Activated T-cell treated with anti-CD3 and anti-CD28 coated beads, Interleukin-2, amount 50 U/mL, for 1 hour (primary cell): Measurements from ENCODE around the gene SELENOF.
A peak's percentile ranks its signal among the peaks of the same experiment; 100 is the strongest.
"Not testable (repeated sequence)": the region's sequence is repeated elsewhere in the genome, so short reads cannot be mapped to it uniquely, and the experiment has no call there.

ENCODE experiments used
- DNase-seq: peaks from one replicate; pipeline ENCODE4 v3.0.0-alpha.2; 2020

The SELENOF gene

DNA sequence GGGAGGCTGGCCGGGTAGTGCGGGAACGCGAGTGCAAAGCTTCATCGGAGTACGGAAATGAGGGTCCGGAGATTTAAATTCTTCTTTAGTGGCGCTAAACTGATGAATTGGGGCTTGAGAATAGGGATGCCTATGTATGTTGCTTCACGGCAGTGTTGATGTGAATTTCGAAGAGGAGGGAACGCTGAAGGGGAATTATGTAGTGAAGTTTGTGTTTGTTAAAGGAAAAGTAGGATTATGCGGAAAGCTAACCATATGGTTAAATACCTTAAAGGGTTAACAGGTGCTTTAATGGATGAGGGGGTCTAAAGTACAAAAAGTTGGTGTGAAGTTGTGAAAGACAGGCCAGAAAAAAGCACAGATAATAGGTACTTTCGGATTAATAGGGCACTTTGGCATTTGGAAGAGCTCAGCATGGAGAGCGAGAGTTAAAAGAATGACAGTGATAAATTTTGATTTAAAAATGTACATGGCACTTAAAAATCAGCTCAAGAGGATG is 1.9 kb upstream of the SELENOF start:
- DNase-seq, result no peak

- peak; percentile 54 for DNase-seq
Observed at GRCh38 chr1:86914998-86915736, 1.2 kb upstream of the SELENOF start.

- DNase-seq, result no peak
Observed at GRCh38 chr1:86914601-86914997, 673 bp upstream of the SELENOF start, which contains the start of gene HS2ST1. Gene HS2ST1 (plus strand): TSS chr1:86914635.

DNA sequence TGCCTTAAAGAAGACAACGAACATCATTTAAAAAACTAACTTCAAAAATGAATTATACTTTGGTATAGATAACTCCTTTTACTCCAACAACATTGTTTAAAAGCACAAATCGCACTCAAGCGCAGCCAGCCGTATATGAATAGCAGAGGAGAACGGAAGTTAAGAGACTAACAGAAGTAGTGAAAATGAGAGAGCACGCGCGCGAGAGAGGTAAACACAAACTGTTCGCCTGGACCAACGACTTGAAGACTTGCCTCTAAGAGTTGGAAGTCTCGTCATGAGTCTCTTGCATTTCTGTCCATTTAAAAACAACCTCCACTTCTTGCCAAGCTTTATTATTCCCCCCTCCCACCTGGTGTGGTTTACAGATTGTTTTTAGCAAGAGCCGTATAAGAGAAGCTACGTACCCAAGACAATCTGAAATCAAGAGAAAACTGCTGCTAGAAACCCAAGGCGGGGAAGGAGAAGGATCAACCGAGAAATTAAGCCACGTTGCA is 479 bp downstream of the SELENOF start:
- DNase-seq, result peak; percentile 24

DNA sequence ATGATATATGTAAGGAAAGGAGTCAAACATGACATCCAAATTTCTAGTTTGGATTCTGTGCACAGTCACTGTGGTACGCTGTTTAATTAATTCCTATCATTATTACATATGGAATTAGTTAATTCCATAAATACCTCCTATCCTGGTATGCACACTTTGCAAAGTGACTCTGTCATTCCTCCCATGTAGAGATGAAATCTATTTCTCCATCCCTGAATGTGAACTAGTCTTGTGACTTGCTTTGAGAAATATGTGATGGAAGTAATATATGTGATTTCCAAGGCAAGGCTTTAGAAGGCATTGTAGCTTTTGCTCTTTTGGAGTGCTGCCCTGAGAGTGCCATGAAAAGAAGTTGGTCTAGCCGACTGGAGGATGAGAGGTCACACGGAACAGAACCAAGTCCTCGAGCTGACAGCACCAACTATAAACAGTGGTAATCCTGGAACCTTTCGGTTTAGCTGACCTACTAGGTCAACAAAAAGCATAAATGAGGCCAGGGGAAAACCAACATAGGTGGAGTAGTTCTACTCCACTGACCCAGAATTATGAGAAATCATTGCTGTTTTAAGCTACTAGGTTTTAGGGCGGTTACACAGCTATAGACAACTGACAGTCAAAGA is 1.5 kb downstream of the SELENOF start:
- no peak for DNase-seq

- DNase-seq, result no peak
Observed at GRCh38 chr1:86906419-86906818, 7.5 kb downstream of the SELENOF start.

DNA sequence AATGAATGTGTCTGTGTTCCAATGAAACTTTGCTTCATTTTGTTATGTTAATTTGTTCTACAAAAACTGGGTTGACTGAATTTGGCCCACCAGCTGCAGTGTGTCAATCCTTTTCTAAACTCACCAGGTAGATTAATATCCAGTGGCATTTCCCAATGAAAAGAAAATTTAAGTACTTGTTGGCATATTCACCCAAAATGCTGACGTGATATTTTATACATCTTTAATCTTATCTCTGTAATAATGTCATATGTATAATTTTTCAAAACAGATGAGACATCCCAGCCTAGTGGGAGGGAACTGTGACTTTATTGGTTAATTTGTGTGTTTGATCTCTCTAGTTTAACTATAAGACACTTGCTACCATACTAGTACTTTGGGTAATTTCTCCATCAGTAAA is 8.1 kb downstream of the SELENOF start:
- no peak for DNase-seq

- DNase-seq, result not testable (repeated sequence)
Observed at GRCh38 chr1:86899401-86899800, 14.5 kb downstream of the SELENOF start.

DNA sequence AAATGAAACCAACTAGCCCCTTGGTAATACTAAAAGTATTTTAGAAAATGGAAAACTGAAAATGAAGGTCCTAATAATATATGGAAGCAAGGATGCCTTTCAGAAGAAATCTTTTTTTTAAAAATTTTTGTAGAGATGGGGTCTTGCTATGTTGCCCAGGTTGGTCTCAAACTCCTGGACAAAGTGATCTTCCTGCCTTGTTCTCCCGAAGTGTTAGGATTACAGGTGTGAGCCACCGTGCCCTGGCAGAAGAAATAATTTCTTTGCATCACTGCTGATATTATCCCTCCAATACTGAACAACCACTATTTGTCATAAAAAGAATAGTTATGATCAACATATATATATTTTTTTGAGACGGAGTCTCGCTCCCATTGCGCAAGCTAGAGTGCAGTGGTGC is 25.6 kb downstream of the SELENOF start:
- DNase-seq, result no peak

- no peak for DNase-seq
Observed at GRCh38 chr1:86887479-86888162, 26.3 kb downstream of the SELENOF start.

DNA sequence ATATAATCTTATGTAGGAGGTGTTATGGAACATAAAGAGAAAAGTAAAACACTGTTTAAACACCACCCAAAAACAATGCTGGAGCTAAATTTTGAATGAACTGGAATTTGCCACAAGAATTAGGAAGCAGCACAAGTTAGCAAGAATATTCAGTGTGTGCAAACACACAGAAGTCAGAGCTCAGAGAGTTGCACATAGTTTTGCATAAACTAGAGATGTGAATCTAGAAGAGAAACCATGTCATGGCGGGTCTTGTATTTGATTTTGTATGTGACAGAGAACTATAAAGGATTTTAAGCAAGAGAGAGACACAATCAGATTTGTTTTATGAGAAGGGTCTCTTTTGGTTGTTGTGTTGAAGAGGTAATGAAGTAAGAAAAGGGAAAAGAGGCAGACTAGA is 38.2 kb downstream of the SELENOF start:
- no peak for DNase-seq

DNA sequence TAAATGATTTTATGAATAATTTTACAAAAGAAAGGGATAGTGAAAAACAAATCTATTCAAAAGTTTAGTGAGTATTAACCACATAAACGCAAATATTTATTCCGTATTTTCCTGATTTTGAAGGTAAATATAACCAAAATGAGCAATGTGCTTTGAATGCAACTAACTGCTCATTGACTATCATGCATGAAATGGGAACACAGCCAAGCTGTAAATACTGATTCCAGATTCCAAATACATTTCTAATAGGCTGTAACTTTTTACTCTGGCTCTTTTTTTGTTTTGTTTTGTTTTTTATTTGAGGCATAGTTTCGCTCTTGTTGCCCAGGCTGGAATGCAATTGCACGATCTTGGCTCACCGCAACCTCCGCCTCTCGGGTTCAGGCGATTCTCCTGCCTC is 41.8 kb downstream of the SELENOF start:
- no peak for DNase-seq

DNA sequence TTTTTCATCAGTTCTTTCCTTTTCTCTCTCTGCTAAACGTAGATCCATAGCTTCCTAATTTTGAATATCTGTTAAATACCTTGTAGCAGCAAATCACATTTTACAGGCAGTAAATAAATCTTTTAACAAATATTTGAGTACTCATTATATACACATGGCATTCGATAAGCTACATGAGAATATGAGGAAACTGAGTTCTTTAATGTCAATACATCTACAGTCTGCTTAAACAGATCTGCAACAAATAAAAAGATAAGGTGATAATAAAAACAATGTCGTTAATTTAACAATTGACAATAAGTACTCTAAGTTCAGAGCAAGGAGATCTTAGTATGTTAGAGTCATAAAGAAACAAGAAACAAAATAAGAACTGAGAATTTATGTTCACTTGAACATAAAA is 42.9 kb downstream of the SELENOF start:
- DNase-seq, result no peak

DNA sequence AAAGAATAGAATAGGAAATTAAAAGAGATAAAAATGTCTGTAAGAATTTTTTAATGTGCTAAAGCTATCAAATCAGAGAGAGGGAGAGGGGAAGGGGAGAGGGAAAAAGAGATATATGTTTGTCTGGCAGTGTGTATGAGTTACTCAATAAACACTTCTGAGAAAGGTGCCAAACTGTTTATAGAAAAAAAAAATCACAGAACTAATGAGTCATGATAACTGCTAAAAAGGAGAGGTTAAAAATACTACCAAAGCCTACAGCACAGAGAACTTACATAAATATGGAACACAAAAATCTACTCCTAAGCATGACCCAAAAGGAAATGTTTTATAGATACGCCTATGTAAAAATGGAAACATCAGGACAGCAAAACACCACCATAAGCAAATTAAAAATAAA is 45.4 kb downstream of the SELENOF start:
- no peak for DNase-seq

GRCh38 chr1:86867278-86867677 is 46.6 kb downstream of the SELENOF start:
- DNase-seq, result not testable (repeated sequence)

DNA sequence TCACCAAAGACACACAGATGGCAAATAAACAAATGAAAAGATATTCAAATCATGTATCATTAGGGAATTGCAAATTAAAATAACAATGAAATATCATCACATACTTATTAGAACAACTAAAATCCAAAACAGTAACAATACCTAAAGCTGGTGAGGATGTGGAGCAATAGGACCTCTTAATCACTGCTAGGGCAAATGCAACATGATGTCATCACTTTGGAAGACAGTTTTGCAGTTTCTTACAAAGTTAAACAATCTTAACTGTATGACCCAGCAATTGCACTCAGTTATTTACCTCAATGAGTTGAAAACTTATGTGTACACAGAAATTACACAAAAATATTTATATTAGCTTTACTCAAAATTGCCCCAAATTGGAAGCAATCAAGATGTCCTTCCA is 47.3 kb downstream of the SELENOF start:
- no peak for DNase-seq

- no peak for DNase-seq
Observed at GRCh38 chr1:86865973-86866637, 47.8 kb downstream of the SELENOF start.

DNA sequence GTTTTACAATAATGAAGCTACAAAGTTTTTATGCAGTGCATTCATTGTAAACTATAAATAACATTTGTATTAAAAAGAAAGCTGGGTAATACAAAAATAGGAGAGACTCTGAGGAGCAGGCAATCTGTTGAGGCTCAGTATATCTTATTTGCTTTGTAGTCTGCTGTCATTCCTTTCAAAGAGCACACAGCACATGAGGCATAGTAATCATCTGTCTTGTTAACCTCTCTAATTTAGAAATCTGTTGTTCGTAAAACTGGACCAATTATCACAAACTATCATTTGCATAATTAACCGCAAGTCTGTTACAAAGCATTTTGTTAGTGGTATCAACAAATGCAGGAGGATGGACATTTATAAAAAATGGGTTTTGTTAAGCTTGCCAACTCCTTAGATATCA is 51.0 kb downstream of the SELENOF start:
- no peak for DNase-seq

- no peak for DNase-seq
Observed at GRCh38 chr1:86861424-86861823, 52.5 kb downstream of the SELENOF start.

DNA sequence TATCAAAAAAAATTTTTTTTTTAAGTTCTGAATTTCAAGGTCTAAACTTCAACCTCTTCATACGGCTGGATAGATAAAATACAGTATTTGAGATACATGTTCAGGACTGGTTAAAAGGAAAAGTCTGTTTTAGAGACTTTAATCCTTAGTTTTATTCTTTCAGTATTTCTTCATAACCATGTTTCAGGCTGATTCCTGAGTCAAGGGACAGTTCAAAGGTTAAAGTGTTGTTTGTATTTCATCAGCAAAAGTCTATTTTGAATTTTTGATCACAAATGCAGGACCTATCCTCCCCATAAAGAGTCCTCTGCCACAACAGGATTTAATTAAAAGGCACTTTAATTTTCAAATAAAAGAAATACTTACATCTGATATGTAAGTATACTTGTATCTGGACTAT is 53.5 kb downstream of the SELENOF start:
- no peak for DNase-seq

DNA sequence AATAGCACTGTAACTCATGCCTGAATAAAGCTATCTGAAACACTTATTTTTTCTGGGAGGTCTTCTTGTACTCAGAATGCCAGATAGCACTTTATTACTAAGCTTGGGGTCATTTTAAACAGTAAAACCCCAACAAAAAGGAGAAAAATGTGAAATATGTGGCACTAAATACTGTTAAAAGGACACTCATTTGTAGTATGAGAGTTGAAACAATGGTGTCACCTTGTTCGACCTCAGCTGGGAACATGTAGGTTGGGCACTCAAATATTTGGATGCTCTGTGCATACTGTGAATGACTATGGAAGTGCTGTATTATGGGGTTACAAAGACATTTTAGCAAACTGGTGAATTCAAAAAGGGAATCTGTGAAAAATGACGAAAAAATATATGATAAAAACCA is 53.9 kb downstream of the SELENOF start:
- DNase-seq, result no peak

- DNase-seq, result no peak
Observed at GRCh38 chr1:86858524-86859261, 55.2 kb downstream of the SELENOF start.
